Metanephros (tissue), 1 donor: ENCODE results near the gene MEPCE. TPM values are rescaled to one million over a fixed set of nuclear protein-coding genes. Genes with fewer than 3 reads are reported as not detected.

Experiments used
- total RNA-seq: library from RNA; depleted of rRNA; stranded (reverse); fragments of >200 nt; gene quantifications from one replicate; pipeline ENCODE4 v1.2.3, GENCODE V29; 2014

The MEPCE gene, protein sequence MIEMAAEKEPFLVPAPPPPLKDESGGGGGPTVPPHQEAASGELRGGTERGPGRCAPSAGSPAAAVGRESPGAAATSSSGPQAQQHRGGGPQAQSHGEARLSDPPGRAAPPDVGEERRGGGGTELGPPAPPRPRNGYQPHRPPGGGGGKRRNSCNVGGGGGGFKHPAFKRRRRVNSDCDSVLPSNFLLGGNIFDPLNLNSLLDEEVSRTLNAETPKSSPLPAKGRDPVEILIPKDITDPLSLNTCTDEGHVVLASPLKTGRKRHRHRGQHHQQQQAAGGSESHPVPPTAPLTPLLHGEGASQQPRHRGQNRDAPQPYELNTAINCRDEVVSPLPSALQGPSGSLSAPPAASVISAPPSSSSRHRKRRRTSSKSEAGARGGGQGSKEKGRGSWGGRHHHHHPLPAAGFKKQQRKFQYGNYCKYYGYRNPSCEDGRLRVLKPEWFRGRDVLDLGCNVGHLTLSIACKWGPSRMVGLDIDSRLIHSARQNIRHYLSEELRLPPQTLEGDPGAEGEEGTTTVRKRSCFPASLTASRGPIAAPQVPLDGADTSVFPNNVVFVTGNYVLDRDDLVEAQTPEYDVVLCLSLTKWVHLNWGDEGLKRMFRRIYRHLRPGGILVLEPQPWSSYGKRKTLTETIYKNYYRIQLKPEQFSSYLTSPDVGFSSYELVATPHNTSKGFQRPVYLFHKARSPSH
- total RNA-seq = 42.0 TPM

DNA sequence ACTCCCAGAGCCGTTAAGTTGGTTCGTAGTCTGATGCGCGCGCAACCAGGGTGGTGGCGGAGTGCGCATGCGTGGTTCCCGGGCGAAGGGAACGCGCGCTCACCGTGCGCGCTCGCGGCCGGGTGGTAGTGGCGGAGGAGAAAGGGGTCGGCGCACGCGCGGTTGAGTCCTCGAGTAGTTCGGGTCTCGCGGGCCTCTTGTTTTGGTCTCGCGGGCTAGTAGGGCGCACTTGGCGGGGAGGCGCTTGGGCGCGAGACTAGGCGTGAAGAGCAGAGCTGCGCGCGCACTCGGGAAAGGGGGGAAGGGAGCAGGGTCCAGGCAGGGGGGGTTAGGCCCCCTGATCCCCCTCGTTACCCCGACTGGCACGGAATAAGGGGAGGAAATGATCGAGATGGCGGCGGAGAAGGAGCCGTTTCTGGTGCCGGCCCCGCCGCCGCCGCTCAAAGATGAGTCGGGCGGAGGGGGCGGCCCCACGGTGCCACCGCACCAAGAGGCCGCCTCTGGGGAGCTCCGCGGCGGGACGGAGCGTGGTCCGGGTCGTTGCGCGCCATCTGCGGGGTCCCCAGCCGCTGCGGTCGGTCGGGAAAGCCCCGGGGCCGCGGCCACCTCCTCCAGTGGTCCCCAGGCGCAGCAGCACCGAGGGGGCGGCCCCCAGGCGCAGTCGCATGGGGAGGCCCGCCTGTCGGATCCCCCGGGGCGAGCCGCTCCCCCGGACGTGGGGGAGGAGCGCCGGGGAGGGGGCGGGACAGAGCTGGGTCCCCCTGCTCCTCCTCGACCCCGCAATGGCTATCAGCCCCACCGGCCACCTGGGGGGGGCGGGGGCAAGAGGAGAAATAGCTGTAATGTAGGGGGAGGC, at the start of gene MEPCE:
Gene MEPCE (plus strand): TSS at position 195 of the 856 bp plus-strand sequence. CDS start 188 bp downstream, at position 383.

DNA sequence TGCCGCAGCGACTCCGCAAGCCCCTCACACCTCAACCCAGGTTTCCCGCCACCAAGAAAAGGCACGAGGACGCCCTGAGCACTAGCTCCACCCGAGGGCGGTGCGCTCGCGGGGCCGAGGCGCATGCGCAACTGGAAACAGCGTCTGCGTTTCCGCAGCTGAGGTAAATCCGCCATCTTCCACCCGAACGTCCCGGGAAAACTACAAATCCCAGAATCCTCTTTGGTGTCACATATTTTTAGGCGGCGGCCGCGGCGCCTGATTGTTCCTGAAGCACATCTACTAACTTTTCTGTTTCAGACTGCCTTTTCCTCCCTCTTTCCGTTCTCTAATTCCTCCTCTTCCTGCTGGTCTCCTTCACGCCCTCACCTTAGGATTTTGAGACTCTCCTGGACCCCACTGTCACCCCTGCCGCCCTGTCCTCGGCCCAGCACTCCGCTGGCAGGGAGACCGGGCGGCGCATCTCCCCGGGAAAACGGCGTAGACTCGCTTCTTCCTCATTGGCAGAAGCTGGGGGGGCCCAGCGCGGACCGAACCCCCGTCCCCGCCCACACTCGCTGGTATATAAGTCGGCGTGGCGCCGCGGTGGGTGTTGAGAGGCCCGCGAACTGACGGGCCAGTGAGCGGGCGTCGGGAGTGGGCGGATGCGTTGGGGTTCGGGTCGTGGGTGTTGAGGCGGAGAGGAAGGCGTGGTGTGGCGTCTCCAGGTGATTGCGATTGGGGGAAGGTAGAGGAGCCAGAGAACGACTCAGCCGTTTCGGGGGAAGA, 1.2 kb upstream of the MEPCE start, which contains the start of gene ZCWPW1:
Gene ZCWPW1 (minus strand): TSS at position 505 of the 768 bp plus-strand sequence. CDS start 8,054 bp downstream, outside the sequence.

DNA sequence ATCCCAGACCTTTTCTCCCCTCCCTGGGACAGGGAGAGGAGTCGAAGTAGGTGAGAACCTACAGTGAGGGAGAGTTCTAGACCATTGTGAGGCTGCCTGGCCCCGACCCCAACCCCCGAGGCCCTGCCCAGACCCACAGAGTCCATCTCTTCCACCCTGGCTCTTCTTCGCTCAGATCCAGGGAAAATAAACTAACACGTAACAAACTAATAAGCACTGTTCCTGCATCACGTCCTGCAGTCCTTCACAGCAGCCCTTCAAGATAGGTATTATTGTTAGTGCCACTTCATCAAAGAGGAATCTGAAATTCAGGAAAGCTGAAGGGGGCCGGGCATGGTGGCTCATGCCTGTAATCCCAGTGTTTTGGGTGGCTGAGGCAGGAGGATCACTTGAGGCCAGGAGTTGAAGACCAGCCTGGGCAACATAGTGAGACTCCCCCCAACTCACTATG, 34.6 kb downstream of the MEPCE start, which contains the start of gene SPACDR:
Gene SPACDR (minus strand): TSS at position 51 of the 451 bp plus-strand sequence. CDS start 235 bp downstream, outside the sequence.

DNA sequence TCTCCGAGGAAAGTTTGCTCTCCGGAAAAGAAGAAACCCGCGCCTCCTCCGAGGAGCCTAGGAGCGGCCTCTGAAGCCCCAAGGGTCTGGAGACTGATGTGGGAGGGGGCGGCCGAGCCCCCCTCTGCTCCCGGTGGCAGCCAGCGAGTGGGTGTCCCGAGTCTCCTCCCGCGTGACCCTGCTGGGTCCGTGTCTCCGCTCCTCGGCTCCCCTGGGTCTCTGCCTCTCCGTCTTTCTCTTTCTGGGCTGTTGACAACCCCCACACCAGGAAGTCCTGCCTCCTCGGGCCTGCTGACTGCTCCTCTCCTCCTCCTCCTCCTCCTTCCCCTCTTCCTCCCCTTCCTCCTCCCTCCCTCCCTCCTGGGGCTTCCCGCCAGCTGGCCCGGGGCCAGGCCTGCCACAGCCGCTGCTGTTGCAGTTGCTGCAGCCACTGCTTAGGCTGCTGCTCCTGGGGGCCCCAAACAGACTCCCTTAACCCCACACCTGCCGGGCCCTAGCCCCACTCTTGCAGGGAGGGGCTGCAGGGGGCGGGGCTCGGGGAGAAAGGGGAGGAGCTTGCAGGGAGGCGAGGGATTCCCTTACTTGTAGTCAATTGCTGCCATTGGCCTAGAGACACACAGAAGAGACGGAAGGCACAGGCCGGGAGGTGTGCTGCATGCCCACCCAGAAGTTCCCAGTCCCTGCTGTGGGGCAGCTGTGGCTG, 49.5 kb downstream of the MEPCE start, which contains the start of gene TSC22D4:
Gene TSC22D4 (minus strand): TSS at position 257 of the 703 bp plus-strand sequence. CDS start 1,176 bp downstream, outside the sequence.

Other genes starting within 250 kb of the MEPCE start
- gene PVRIG, start 209.9 kb upstream of the MEPCE start, total RNA-seq = not detected
- gene SPDYE3, start 122.1 kb upstream of the MEPCE start, total RNA-seq = not detected
- 39.7 TPM for gene PILRB, start 71.7 kb upstream of the MEPCE start, total RNA-seq
- gene PILRA, start 56.3 kb upstream of the MEPCE start, total RNA-seq = 6.1 TPM
- gene ZCWPW1, start 1.1 kb upstream of the MEPCE start, total RNA-seq = 2.0 TPM
- 20.1 TPM for gene PPP1R35, start 6.7 kb downstream of the MEPCE start, total RNA-seq
- gene SPACDR, start 34.4 kb downstream of the MEPCE start, total RNA-seq = 0.58 TPM
- 41.9 TPM for gene TSC22D4, start 49.4 kb downstream of the MEPCE start, total RNA-seq
- 2.9 TPM for gene NYAP1, start 54.1 kb downstream of the MEPCE start, total RNA-seq
- gene AGFG2, start 109.4 kb downstream of the MEPCE start, total RNA-seq = 13.9 TPM
- 2.7 TPM for gene SAP25, start 144.1 kb downstream of the MEPCE start, total RNA-seq
- 43.5 TPM for gene LRCH4, start 156.3 kb downstream of the MEPCE start, total RNA-seq
- 0.82 TPM for gene FBXO24, start 156.5 kb downstream of the MEPCE start, total RNA-seq
- 101 TPM for gene PCOLCE, start 172.5 kb downstream of the MEPCE start, total RNA-seq
- 15.4 TPM for gene MOSPD3, start 182.7 kb downstream of the MEPCE start, total RNA-seq
- gene TFR2, start 211.7 kb downstream of the MEPCE start, total RNA-seq = 5.3 TPM
- not detected for gene ACTL6B, start 226.6 kb downstream of the MEPCE start, total RNA-seq
- gene GNB2, start 243.9 kb downstream of the MEPCE start, total RNA-seq = 209 TPM